Vagina (tissue), 2 donors: ENCODE data around the gene CCDC33.

Source experiments
- CTCF ChIP-seq, 3 experiments: fragments of 450-650 bp in 2 of 3; fragments of 200-600 bp in 1 of 3; sonication (generic) in 1 of 3; IDR thresholded peaks; one replicate each; pipeline ENCODE4 v1.5.1; 2017 to 2019; ENCODE audit warnings: antibody characterized with exemption in 3 of 3, mild to moderate bottlenecking in 2 of 3, moderate library complexity in 2 of 3
- POLR2A ChIP-seq, 2 donors: fragments of 450-650 bp; IDR thresholded peaks; one replicate each; pipeline ENCODE4 v1.6.1; 2017; ENCODE audit warnings: antibody characterized with exemption in 2 of 2, mild to moderate bottlenecking in 2 of 2, moderate library complexity in 2 of 2
- POLR2AphosphoS5 ChIP-seq, 2 donors: sonication (generic); formaldehyde crosslinking; IDR thresholded peaks; one replicate each; pipeline ENCODE4 v1.9.0; 2017; ENCODE audit warnings: antibody characterized with exemption in 2 of 2, mild to moderate bottlenecking in 2 of 2, low read depth in 1 of 2; ENCODE audit not compliant: insufficient read depth in 1 of 2

GRCh38 chr15:74376825-74377581 lies 140.9 kb downstream of the CCDC33 start:
- no peak for TF ChIP-seq POLR2A (IDR thresholded peaks at IDR 0.05)
- TF ChIP-seq CTCF (IDR thresholded peaks at IDR 0.05): no peak
- no peak for TF ChIP-seq POLR2AphosphoS5 (IDR thresholded peaks at IDR 0.05; ENCODE audit: insufficient read depth in 1 of 2, low read depth in 1 of 2)
